ENCODE data around the gene SLFN5. TPM values are rescaled to one million over a fixed set of nuclear protein-coding genes. Genes with fewer than 3 reads are reported as not detected.

SLFN5 gene
- total RNA-seq, 4 donors from 2014 or later, result 4.9 to 17.9 (median 9.1) TPM

- TF ChIP-seq POLR2A (IDR thresholded peaks at IDR 0.05) (no peak), CTCF (IDR thresholded peaks at IDR 0.05) (no peak), POLR2AphosphoS5 (IDR thresholded peaks at IDR 0.05) (no peak), EP300 (IDR thresholded peaks at IDR 0.05) (no peak)
- no peaks in the 10 kb centered on the region for H3K4me1 ChIP-seq
- DNase-seq (ENCODE audit: low spot score in 2 of 2), result no peak
- no peaks in the 10 kb centered on the region for H3K9me3 ChIP-seq
- H3K36me3 ChIP-seq, result no peaks in the 10 kb centered on the region
- 64% methylated on average over 1 of the region's 1 CpG for WGBS
- no peak overlapping the region for H3K4me3 ChIP-seq
- H3K27me3 ChIP-seq, result no peaks in the 10 kb centered on the region
- H3K27ac ChIP-seq, result no peak overlapping the region
These were observed 50.4 kb downstream of the SLFN5 start for GRCh38 chr17:35293151-35293847.

- 79% methylated on average over 1 of the region's 1 CpG for WGBS
- DNase-seq (ENCODE audit: low spot score in 2 of 2), result no peak
- TF ChIP-seq POLR2AphosphoS5 (IDR thresholded peaks at IDR 0.05) (no peak), CTCF (IDR thresholded peaks at IDR 0.05) (no peak), EP300 (IDR thresholded peaks at IDR 0.05) (no peak), POLR2A (IDR thresholded peaks at IDR 0.05) (no peak)
- no peaks in the 10 kb centered on the region for H3K36me3 ChIP-seq
- no peaks in the 10 kb centered on the region for H3K27me3 ChIP-seq
- H3K27ac ChIP-seq, result no peak overlapping the region
- H3K4me3 ChIP-seq, result no peak overlapping the region
- peaks cover 8% of the 10 kb centered on the region for H3K4me1 ChIP-seq
- no peaks in the 10 kb centered on the region for H3K9me3 ChIP-seq
These were observed 51.9 kb downstream of the SLFN5 start for GRCh38 chr17:35294756-35295155.

GRCh38 chr17:35295686-35296085 is 52.8 kb downstream of the SLFN5 start:
- H3K27me3 ChIP-seq, result no peaks in the 10 kb centered on the region
- H3K36me3 ChIP-seq, result no peaks in the 10 kb centered on the region
- H3K4me1 ChIP-seq, result peaks cover 8% of the 10 kb centered on the region
- TF ChIP-seq POLR2A (IDR thresholded peaks at IDR 0.05) (no peak), POLR2AphosphoS5 (IDR thresholded peaks at IDR 0.05) (no peak), CTCF (IDR thresholded peaks at IDR 0.05) (no peak), EP300 (IDR thresholded peaks at IDR 0.05) (no peak)
- no peaks in the 10 kb centered on the region for H3K9me3 ChIP-seq
- H3K27ac ChIP-seq, result no peak overlapping the region
- WGBS, result 68% methylated on average over 1 of the region's 1 CpG
- DNase-seq (ENCODE audit: low spot score in 2 of 2), result no peak
- no peak overlapping the region for H3K4me3 ChIP-seq

GRCh38 chr17:35297666-35298065 is 54.8 kb downstream of the SLFN5 start:
- Histone ChIP-seq H3K27ac (no peak overlapping the region), H3K4me1 (peaks cover 8% of the 10 kb centered on the region), H3K9me3 (peaks cover 4% of the 10 kb centered on the region), H3K4me3 (no peak overlapping the region), H3K27me3 (no peaks in the 10 kb centered on the region), H3K36me3 (no peaks in the 10 kb centered on the region)
- 95% methylated on average over 2 of the region's 2 CpGs for WGBS
- TF ChIP-seq CTCF (IDR thresholded peaks at IDR 0.05), result no peak
- TF ChIP-seq EP300 (IDR thresholded peaks at IDR 0.05), result no peak
- TF ChIP-seq POLR2A (IDR thresholded peaks at IDR 0.05), result no peak
- no peak for TF ChIP-seq POLR2AphosphoS5 (IDR thresholded peaks at IDR 0.05)
- DNase-seq (ENCODE audit: low spot score in 2 of 2), result no peak

- DNase-seq (ENCODE audit: low spot score in 2 of 2), result no peak
- no peaks in the 10 kb centered on the region for H3K36me3 ChIP-seq
- TF ChIP-seq POLR2A (IDR thresholded peaks at IDR 0.05) (no peak), POLR2AphosphoS5 (IDR thresholded peaks at IDR 0.05) (no peak), EP300 (IDR thresholded peaks at IDR 0.05) (no peak)
- no peaks in the 10 kb centered on the region for H3K27me3 ChIP-seq
- H3K9me3 ChIP-seq, result peaks cover 4% of the 10 kb centered on the region
- peaks cover 8% of the 10 kb centered on the region for H3K4me1 ChIP-seq
- H3K4me3 ChIP-seq, result no peak overlapping the region
- no peak overlapping the region for H3K27ac ChIP-seq
These were observed 55.8 kb downstream of the SLFN5 start for GRCh38 chr17:35298639-35299038.
